Esophagus muscularis mucosa (tissue), 3 donors: ENCODE data around the gene PFKFB3.

Experiments used
- POLR2A ChIP-seq: fragments of 450-650 bp; IDR thresholded peaks from one replicate; pipeline ENCODE4 v1.6.1; 2017; ENCODE audit warnings: antibody characterized with exemption, moderate library complexity, mild to moderate bottlenecking, low read depth
- POLR2AphosphoS5 ChIP-seq, 2 donors: sonication (generic); formaldehyde crosslinking; IDR thresholded peaks; one replicate each; pipeline ENCODE4 v1.6.1; 2017; ENCODE audit warnings: antibody characterized with exemption in 2 of 2
- TF ChIP-seq, protein P1 (sequence below), 3 experiments: fragments of 200-600 bp in 2 of 3; fragments of 450-650 bp in 1 of 3; sonication (generic) in 2 of 3; IDR thresholded peaks; one replicate each; pipeline ENCODE4 v1.5.1; 2017 to 2019; ENCODE audit warnings: antibody characterized with exemption in 3 of 3, mild to moderate bottlenecking in 2 of 3, moderate library complexity in 1 of 3

DNA sequence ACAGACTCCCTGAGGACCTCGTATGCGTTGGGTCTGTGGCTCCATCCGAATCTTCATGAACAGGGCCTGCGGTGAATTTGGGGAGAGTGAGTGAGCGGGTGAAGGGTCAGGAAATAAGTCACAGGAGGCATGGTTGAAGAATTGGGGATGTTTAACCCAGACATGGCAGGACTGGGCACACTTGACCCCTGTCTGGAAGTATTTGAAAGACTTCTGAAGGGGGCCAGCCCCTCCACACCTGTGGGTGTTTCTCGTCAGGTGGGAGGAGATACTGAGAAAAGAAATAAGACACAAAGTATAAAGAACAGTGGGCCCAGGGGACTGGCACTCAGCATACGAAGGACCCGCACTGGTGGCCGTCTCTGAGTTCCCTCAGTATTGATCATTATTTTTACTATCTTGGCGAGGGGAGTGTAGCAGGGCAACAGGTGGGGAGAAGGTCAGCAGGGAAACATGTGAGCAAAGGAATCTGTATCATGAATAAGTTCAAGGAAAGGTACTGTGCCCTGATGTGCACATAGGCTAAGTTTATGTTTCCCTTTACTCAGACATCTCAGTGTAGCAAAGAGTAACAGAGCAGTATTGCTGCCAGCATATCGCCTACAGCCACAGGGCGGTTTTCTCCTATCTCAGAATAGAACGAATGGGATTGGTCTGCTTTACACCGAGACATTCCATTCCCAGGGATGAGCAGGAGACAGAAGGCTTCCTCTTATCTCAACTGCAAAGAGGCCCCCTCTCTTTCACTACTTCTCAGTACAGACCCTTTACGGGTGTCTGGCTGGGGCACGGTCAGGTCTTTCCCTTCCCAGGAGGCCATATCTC is 38.2 kb upstream of the PFKFB3 start:
- TF ChIP-seq, protein P1, sequence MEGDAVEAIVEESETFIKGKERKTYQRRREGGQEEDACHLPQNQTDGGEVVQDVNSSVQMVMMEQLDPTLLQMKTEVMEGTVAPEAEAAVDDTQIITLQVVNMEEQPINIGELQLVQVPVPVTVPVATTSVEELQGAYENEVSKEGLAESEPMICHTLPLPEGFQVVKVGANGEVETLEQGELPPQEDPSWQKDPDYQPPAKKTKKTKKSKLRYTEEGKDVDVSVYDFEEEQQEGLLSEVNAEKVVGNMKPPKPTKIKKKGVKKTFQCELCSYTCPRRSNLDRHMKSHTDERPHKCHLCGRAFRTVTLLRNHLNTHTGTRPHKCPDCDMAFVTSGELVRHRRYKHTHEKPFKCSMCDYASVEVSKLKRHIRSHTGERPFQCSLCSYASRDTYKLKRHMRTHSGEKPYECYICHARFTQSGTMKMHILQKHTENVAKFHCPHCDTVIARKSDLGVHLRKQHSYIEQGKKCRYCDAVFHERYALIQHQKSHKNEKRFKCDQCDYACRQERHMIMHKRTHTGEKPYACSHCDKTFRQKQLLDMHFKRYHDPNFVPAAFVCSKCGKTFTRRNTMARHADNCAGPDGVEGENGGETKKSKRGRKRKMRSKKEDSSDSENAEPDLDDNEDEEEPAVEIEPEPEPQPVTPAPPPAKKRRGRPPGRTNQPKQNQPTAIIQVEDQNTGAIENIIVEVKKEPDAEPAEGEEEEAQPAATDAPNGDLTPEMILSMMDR (IDR thresholded peaks at IDR 0.05): no peak
- TF ChIP-seq POLR2AphosphoS5 (IDR thresholded peaks at IDR 0.05): no peak
- no peak for TF ChIP-seq POLR2A
